Measurements from ENCODE around the gene CADM3. TPM values are rescaled to one million over a fixed set of nuclear protein-coding genes. Genes with fewer than 3 reads are reported as not detected.

The CADM3 gene
- total RNA-seq, 1 donor from 2014 or later, result 6.9 TPM

GRCh38 chr1:159146980-159147379 lies 24.4 kb upstream of the CADM3 start:
- DNase-seq (ENCODE audit: low spot score), result peak; percentile 59
- Mint-ChIP-seq H3K4me1 (peaks cover 23% of the 10 kb centered on the region), H3K4me3 (peak overlapping the region; percentile 73)

GRCh38 chr1:159152031-159152430 lies 19.4 kb upstream of the CADM3 start:
- Mint-ChIP-seq H3K27me3 (ENCODE audit: insufficient read depth, low read depth) (peaks cover 3% of the 10 kb centered on the region), H3K4me3 (no peak overlapping the region), H3K27ac (no peak overlapping the region), H3K9me3 (peaks cover 43% of the 10 kb centered on the region), H3K4me1 (peaks cover 8% of the 10 kb centered on the region), H3K36me3 (peaks cover 14% of the 10 kb centered on the region)
- peaks cover 12% of the 10 kb centered on the region for H3K4me1 ChIP-seq
- no peak overlapping the region for H3K4me3 ChIP-seq
- no peak overlapping the region for H3K9ac ChIP-seq
- no peak overlapping the region for H3K27ac ChIP-seq
- DNase-seq (ENCODE audit: low spot score), result no peak
- H2AFZ ChIP-seq (replicated peaks), result no peak overlapping the region
- no peaks in the 10 kb centered on the region for H4K20me1 ChIP-seq (ENCODE audit: low read depth)
- H3K36me3 ChIP-seq, result no peaks in the 10 kb centered on the region
- H3K4me2 ChIP-seq, result no peak overlapping the region
- no peaks in the 10 kb centered on the region for H3K27me3 ChIP-seq
- TF ChIP-seq EZH2phosphoT487 (IDR thresholded peaks at IDR 0.05) (no peak), CTCF (IDR thresholded peaks at IDR 0.05) (no peak), EZH2 (IDR thresholded peaks at IDR 0.05) (no peak)
- no peaks in the 10 kb centered on the region for H3K79me2 ChIP-seq (ENCODE audit: low read depth)
- no peaks in the 10 kb centered on the region for H3F3A ChIP-seq (ENCODE audit: low read depth)
- no peaks in the 10 kb centered on the region for H3K9me3 ChIP-seq (ENCODE audit: low read depth)

More at GRCh38 chr1:159146980-159147379, 24.4 kb upstream of the CADM3 start:
- Histone ChIP-seq H3K4me1 (peaks cover 27% of the 10 kb centered on the region), H4K20me1 (ENCODE audit: low read depth) (no peaks in the 10 kb centered on the region), H3K27ac (no peak overlapping the region), H3K9me3 (ENCODE audit: low read depth) (no peaks in the 10 kb centered on the region), H3K4me2 (peak overlapping the region; percentile 49), H3K27me3 (no peaks in the 10 kb centered on the region), H2AFZ (replicated peaks) (no peak overlapping the region), H3K36me3 (no peaks in the 10 kb centered on the region), H3K4me3 (no peak overlapping the region), H3F3A (ENCODE audit: low read depth) (peaks cover 5% of the 10 kb centered on the region), H3K9ac (no peak overlapping the region), H3K79me2 (ENCODE audit: low read depth) (no peaks in the 10 kb centered on the region)
- Mint-ChIP-seq H3K36me3 (peaks cover 12% of the 10 kb centered on the region), H3K9me3 (peaks cover 21% of the 10 kb centered on the region), H3K27me3 (ENCODE audit: insufficient read depth, low read depth) (peaks cover 5% of the 10 kb centered on the region), H3K27ac (peak overlapping the region; percentile 58)
- no peak for TF ChIP-seq EZH2 (IDR thresholded peaks at IDR 0.05)
- no peak for TF ChIP-seq EZH2phosphoT487 (IDR thresholded peaks at IDR 0.05)
- no peak for TF ChIP-seq CTCF (IDR thresholded peaks at IDR 0.05)

- H3K4me1 Mint-ChIP-seq, result peaks cover 24% of the 10 kb centered on the region
- Histone ChIP-seq H3K9ac (no peak overlapping the region), H3K27me3 (no peaks in the 10 kb centered on the region), H3K79me2 (ENCODE audit: low read depth) (no peaks in the 10 kb centered on the region), H3K4me3 (no peak overlapping the region), H2AFZ (replicated peaks) (no peak overlapping the region), H3K36me3 (no peaks in the 10 kb centered on the region), H3K9me3 (ENCODE audit: low read depth) (no peaks in the 10 kb centered on the region), H4K20me1 (ENCODE audit: low read depth) (peaks cover 12% of the 10 kb centered on the region), H3K27ac (no peak overlapping the region), H3K4me2 (no peak overlapping the region), H3F3A (ENCODE audit: low read depth) (no peaks in the 10 kb centered on the region), H3K4me1 (no peaks in the 10 kb centered on the region)
- peak; percentile 100 for TF ChIP-seq CTCF (IDR thresholded peaks at IDR 0.05)
- no peak for TF ChIP-seq EZH2 (IDR thresholded peaks at IDR 0.05)
- no peak overlapping the region for H3K27ac Mint-ChIP-seq
- peak; percentile 85 for DNase-seq (ENCODE audit: low spot score)
- H3K36me3 Mint-ChIP-seq, result peaks cover 6% of the 10 kb centered on the region
- H3K27me3 Mint-ChIP-seq (ENCODE audit: insufficient read depth, low read depth), result peaks cover 4% of the 10 kb centered on the region
- H3K9me3 Mint-ChIP-seq, result peaks cover 9% of the 10 kb centered on the region
- no peak overlapping the region for H3K4me3 Mint-ChIP-seq
Observed at GRCh38 chr1:159161001-159161718, 10.3 kb upstream of the CADM3 start.

Measured in neural progenitor cell (in vitro differentiated cells).